ENCODE results near the gene AGMO. TPM values are rescaled to one million over a fixed set of nuclear protein-coding genes. Genes with fewer than 3 reads are reported as not detected.

AGMO gene
- polyA plus RNA-seq, 1 donor (not counting 4 experiments of a cell fraction or from before 2014, with no cell fraction given), result not detected

- no peaks in the 10 kb centered on the region for H3K79me2 ChIP-seq (ENCODE audit: control insufficient read depth, insufficient read depth, low read length)
- no peaks in the 10 kb centered on the region for H3K4me1 ChIP-seq (ENCODE audit: control insufficient read depth, extremely low read depth, insufficient read depth, low read length)
- DNase-seq (ENCODE audit: low read depth, low spot score) (no peak), FAIRE-seq (no peak)
- H3K4me2 ChIP-seq (ENCODE audit: control insufficient read depth, extremely low read depth, insufficient read depth, low read depth, low read length), result no peak overlapping the region
- H3K36me3 ChIP-seq (ENCODE audit: control insufficient read depth in 2 of 2, extremely low read depth in 1 of 2, insufficient read depth in 2 of 2, low read length in 2 of 2), result no peaks in the 10 kb centered on the region
- no peaks in the 10 kb centered on the region for H3K9me1 ChIP-seq (ENCODE audit: control insufficient read depth, extremely low read depth, insufficient read depth, low read length)
- no peak overlapping the region for H3K4me3 ChIP-seq (ENCODE audit: control insufficient read depth in 2 of 3, extremely low read depth in 1 of 3, insufficient read depth in 2 of 3, low read depth in 1 of 3, low read length in 3 of 3)
- H2AFZ ChIP-seq (ENCODE audit: control insufficient read depth, low read length), result no peak overlapping the region
- dilution Hi-C loops (cut with MboI; ENCODE audit: extremely low pct_ligation_motif_present, low sequenced_read_pairs), result no loop called here
- no peak overlapping the region for H3K27ac ChIP-seq (ENCODE audit: control insufficient read depth, insufficient read depth, low read length)
- TF ChIP-seq EZH2 (IDR thresholded peaks at IDR 0.05; ENCODE audit: low read length) (no peak), CTCF (optimal IDR thresholded peaks at IDR 0.05 in 1 of 3, IDR thresholded peaks at IDR 0.05 in 1 of 3, conservative IDR thresholded peaks at IDR 0.05 in 1 of 3; ENCODE audit: extremely low read depth in 1 of 3, insufficient read depth in 2 of 3, low read length in 3 of 3) (no peak)
- H4K20me1 ChIP-seq (ENCODE audit: control insufficient read depth, extremely low read depth, insufficient read depth, low read length), result no peaks in the 10 kb centered on the region
- no peaks in the 10 kb centered on the region for H3K27me3 ChIP-seq (ENCODE audit: control insufficient read depth, extremely low read depth, insufficient read depth, low read length)
- H3K9ac ChIP-seq (ENCODE audit: control insufficient read depth, extremely low read depth, insufficient read depth, low read length), result no peak overlapping the region
- H3K9me3 ChIP-seq (ENCODE audit: control insufficient read depth, low read depth, low read length), result no peaks in the 10 kb centered on the region
Observed at GRCh38 chr7:15470825-15471668, 90.8 kb downstream of the AGMO start.

GRCh38 chr7:15464667-15465121, 97.1 kb downstream of the AGMO start:
- no peaks in the 10 kb centered on the region for H3K4me1 ChIP-seq (ENCODE audit: control insufficient read depth, extremely low read depth, insufficient read depth, low read length)
- TF ChIP-seq EZH2 (IDR thresholded peaks at IDR 0.05; ENCODE audit: low read length) (no peak), CTCF (optimal IDR thresholded peaks at IDR 0.05 in 1 of 3, IDR thresholded peaks at IDR 0.05 in 1 of 3, conservative IDR thresholded peaks at IDR 0.05 in 1 of 3; ENCODE audit: extremely low read depth in 1 of 3, insufficient read depth in 2 of 3, low read length in 3 of 3) (no peak)
- no peaks in the 10 kb centered on the region for H3K79me2 ChIP-seq (ENCODE audit: control insufficient read depth, insufficient read depth, low read length)
- DNase-seq (ENCODE audit: low read depth, low spot score) (no peak), FAIRE-seq (no peak)
- H4K20me1 ChIP-seq (ENCODE audit: control insufficient read depth, extremely low read depth, insufficient read depth, low read length), result no peaks in the 10 kb centered on the region
- H3K9me3 ChIP-seq (ENCODE audit: control insufficient read depth, low read depth, low read length), result no peaks in the 10 kb centered on the region
- no peaks in the 10 kb centered on the region for H3K9me1 ChIP-seq (ENCODE audit: control insufficient read depth, extremely low read depth, insufficient read depth, low read length)
- H3K36me3 ChIP-seq (ENCODE audit: control insufficient read depth in 2 of 2, extremely low read depth in 1 of 2, insufficient read depth in 2 of 2, low read length in 2 of 2), result no peaks in the 10 kb centered on the region
- H3K27me3 ChIP-seq (ENCODE audit: control insufficient read depth, extremely low read depth, insufficient read depth, low read length), result no peaks in the 10 kb centered on the region
- no peak overlapping the region for H3K27ac ChIP-seq (ENCODE audit: control insufficient read depth, insufficient read depth, low read length)
- no peak overlapping the region for H3K4me3 ChIP-seq (ENCODE audit: control insufficient read depth in 2 of 3, extremely low read depth in 1 of 3, insufficient read depth in 2 of 3, low read depth in 1 of 3, low read length in 3 of 3)
- H3K9ac ChIP-seq (ENCODE audit: control insufficient read depth, extremely low read depth, insufficient read depth, low read length), result no peak overlapping the region
- no peak overlapping the region for H3K4me2 ChIP-seq (ENCODE audit: control insufficient read depth, extremely low read depth, insufficient read depth, low read depth, low read length)
- no peak overlapping the region for H2AFZ ChIP-seq (ENCODE audit: control insufficient read depth, low read length)
- dilution Hi-C loops (cut with MboI; ENCODE audit: extremely low pct_ligation_motif_present, low sequenced_read_pairs), result no loop called here

All from keratinocyte (primary cell).